ENCODE results near the gene GPR3. TPM values are rescaled to one million over a fixed set of nuclear protein-coding genes. Genes with fewer than 3 reads are reported as not detected.

The GPR3 gene
- total and polyA plus RNA-seq, 10 of the 15 experiments (the other 5 are each of a cell fraction or from before 2014, with no cell fraction given) = 0.33 to 1.4 (median 0.63) TPM; not detected in 3

DNA sequence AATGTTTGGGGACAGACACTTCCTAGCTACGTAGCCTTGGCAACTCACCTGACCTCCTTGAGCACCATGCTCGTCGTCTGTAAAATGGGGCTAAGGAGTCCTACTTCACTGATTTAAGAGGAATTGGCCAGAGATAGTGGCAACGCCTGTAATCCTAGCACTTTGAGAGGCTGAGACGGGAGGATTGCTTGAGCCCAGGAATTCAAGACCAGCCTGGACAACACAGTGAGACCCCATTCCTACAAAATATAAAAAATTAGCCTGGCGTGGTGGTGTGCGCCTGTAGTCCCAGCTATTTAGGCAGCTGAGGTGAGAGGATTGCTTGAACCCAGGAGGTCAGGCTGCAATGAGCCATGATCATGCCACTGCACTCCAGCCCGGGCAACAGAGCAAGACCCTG is 46.1 kb upstream of the GPR3 start:
- no peaks in the 10 kb centered on the region for H3K36me3 ChIP-seq (ENCODE audit: control insufficient read depth in 2 of 2, insufficient read depth in 2 of 2, low read length in 1 of 2)
- ChIA-PET CTCF (interaction anchor here (0.6 to 3.1 kb wide), 6 partner anchors 11 to 149 kb away, joined by 3 to 12 read pairs (median 8); partner anchors contain the start of gene MAP3K6), SMC1A (ENCODE audit: uncharacterized antibody, unreplicated experiment) (interaction anchor here (1.6 kb wide), 1 partner anchor 46 kb away, joined by 4 read pairs; no protein-coding TSS in a partner anchor)
- TF ChIP-seq BRCA1 (IDR thresholded peaks at IDR 0.05; ENCODE audit: low read depth, low read length) (no peak), RUNX3 (IDR thresholded peaks at IDR 0.05; ENCODE audit: low read length) (no peak), SREBF1 (IDR thresholded peaks at IDR 0.05; ENCODE audit: low read length) (no peak), IKZF2 (IDR thresholded peaks at IDR 0.05) (no peak), SIN3A (IDR thresholded peaks at IDR 0.05; ENCODE audit: low read depth, low read length) (no peak), TCF3 (IDR thresholded peaks at IDR 0.05; ENCODE audit: borderline replicate concordance, insufficient read depth, low read depth, low read length) (no peak), ZNF217 (IDR thresholded peaks at IDR 0.05) (no peak), CUX1 (IDR thresholded peaks at IDR 0.05; ENCODE audit: insufficient replicate concordance, low read depth, low read length) (no peak), IKZF1 (conservative IDR thresholded peaks at IDR 0.05) (no peak), POLR2A (IDR thresholded peaks at IDR 0.05; ENCODE audit: low read depth, low read length) (no peak), PRDM15 (CRISPR knock-in tag; IDR thresholded peaks at IDR 0.05) (no peak), NBN (IDR thresholded peaks at IDR 0.05) (no peak)
- TF ChIP-seq, protein P1, sequence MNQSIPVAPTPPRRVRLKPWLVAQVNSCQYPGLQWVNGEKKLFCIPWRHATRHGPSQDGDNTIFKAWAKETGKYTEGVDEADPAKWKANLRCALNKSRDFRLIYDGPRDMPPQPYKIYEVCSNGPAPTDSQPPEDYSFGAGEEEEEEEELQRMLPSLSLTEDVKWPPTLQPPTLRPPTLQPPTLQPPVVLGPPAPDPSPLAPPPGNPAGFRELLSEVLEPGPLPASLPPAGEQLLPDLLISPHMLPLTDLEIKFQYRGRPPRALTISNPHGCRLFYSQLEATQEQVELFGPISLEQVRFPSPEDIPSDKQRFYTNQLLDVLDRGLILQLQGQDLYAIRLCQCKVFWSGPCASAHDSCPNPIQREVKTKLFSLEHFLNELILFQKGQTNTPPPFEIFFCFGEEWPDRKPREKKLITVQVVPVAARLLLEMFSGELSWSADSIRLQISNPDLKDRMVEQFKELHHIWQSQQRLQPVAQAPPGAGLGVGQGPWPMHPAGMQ (IDR thresholded peaks at IDR 0.05; ENCODE audit: borderline replicate concordance) = no peak
- TF ChIP-seq, protein P2, sequence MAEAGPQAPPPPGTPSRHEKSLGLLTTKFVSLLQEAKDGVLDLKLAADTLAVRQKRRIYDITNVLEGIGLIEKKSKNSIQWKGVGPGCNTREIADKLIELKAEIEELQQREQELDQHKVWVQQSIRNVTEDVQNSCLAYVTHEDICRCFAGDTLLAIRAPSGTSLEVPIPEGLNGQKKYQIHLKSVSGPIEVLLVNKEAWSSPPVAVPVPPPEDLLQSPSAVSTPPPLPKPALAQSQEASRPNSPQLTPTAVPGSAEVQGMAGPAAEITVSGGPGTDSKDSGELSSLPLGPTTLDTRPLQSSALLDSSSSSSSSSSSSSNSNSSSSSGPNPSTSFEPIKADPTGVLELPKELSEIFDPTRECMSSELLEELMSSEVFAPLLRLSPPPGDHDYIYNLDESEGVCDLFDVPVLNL (IDR thresholded peaks at IDR 0.05; ENCODE audit: low read depth, low read length) = no peak

More for the DNA sequence above, 46.1 kb upstream of the GPR3 start:
- Histone ChIP-seq H3K79me2 (ENCODE audit: control insufficient read depth, insufficient read depth, low read length) (peaks cover 5% of the 10 kb centered on the region), H2AFZ (ENCODE audit: control insufficient read depth, low read depth, low read length) (no peak overlapping the region), H3K4me3 (no peak overlapping the region), H3K4me2 (ENCODE audit: control insufficient read depth, insufficient read depth) (no peak overlapping the region), H3K9ac (ENCODE audit: control insufficient read depth, insufficient read depth, low read length) (no peak overlapping the region), H3K9me3 (replicated peaks; ENCODE audit: control insufficient read depth, insufficient read depth, low read length) (no peaks in the 10 kb centered on the region), H3K4me1 (ENCODE audit: control insufficient read depth, insufficient read depth, low read length) (peaks cover 25% of the 10 kb centered on the region), H3K27ac (ENCODE audit: control insufficient read depth, insufficient read depth) (no peak overlapping the region), H4K20me1 (ENCODE audit: control insufficient read depth, insufficient read depth) (no peaks in the 10 kb centered on the region), H3K27me3 (replicated peaks in 1 of 2; ENCODE audit: control insufficient read depth in 2 of 2, insufficient read depth in 2 of 2, low read length in 1 of 2) (no peaks in the 10 kb centered on the region)
- ChIA-PET RAD21 (ENCODE audit: unreplicated experiment) (no interaction called here), POLR2A (interaction anchor here (0.5 kb wide), 1 partner anchor 27 kb away, joined by 3 read pairs; no protein-coding TSS in a partner anchor)
- WGBS (ENCODE audit: insufficient coverage, insufficient replicate concordance, low lambda C conversion rate, missing lambda C conversion rate) = 97% methylated on average over 8 of the region's 8 CpGs
- DNase-seq (ENCODE audit: low read depth, low spot score) (no peak), ATAC-seq (no peak), FAIRE-seq (no peak)
- no TSS peak for BruUV-seq (replicated peaks)
- in situ Hi-C loops (cut with MboI) (no loop called here), intact Hi-C loops (cut with micrococcal nuclease; ENCODE audit: unreplicated experiment) (no loop called here)
